Tibial nerve (tissue), 4 donors: ENCODE measurements around the gene RSAD1. TPM values are rescaled to one million over a fixed set of nuclear protein-coding genes. Genes with fewer than 3 reads are reported as not detected.

Source experiments
- DNase-seq, 2 donors: peaks; one replicate each; pipeline ENCODE4 v3.0.0-alpha.2; 2019; ENCODE audit warnings: low spot score in 2 of 2
- H3K27ac ChIP-seq, 4 donors: fragments of 200-600 bp; sonication (generic) in 3 of 4; one replicate each; pipeline ENCODE4 v1.5.1; 2017 to 2019; ENCODE audit warnings: mild to moderate bottlenecking in 1 of 4
- H3K27me3 ChIP-seq, 2 donors: fragments of 200-600 bp; sonication (generic) in 1 of 2; one replicate each; pipeline versions ENCODE4 v1.5.1 to v1.6.0; 2017 to 2019
- H3K36me3 ChIP-seq, 3 donors: fragments of 200-600 bp; sonication (generic); one replicate each; pipeline ENCODE4 v1.5.1; 2018 to 2019
- H3K4me1 ChIP-seq, 4 donors: fragments of 200-600 bp; sonication (generic) in 3 of 4; one replicate each; pipeline ENCODE4 v1.5.1; 2017 to 2019
- H3K4me3 ChIP-seq, 4 donors: fragments of 200-600 bp; sonication (generic) in 3 of 4; one replicate each; pipeline ENCODE4 v1.5.1; 2017 to 2019; ENCODE audit warnings: mild to moderate bottlenecking in 1 of 4, moderate library complexity in 1 of 4
- H3K9me3 ChIP-seq, 4 donors: fragments of 200-600 bp; sonication (generic) in 3 of 4; one replicate each; pipeline ENCODE4 v1.5.1; 2017 to 2019
- CTCF ChIP-seq, 5 experiments: fragments of 200-600 bp in 3 of 5; fragments of 450-650 bp in 2 of 5; sonication (generic) in 3 of 5; IDR thresholded peaks; one replicate each; pipeline ENCODE4 v1.5.1; 2016 to 2019; ENCODE audit warnings: antibody characterized with exemption in 5 of 5, mild to moderate bottlenecking in 3 of 5, moderate library complexity in 2 of 5
- EP300 ChIP-seq, 2 donors: sonication (generic); formaldehyde crosslinking; IDR thresholded peaks; one replicate each; pipeline ENCODE4 v1.6.1; 2017; ENCODE audit warnings: antibody characterized with exemption in 2 of 2, mild to moderate bottlenecking in 1 of 2
- POLR2A ChIP-seq, 2 donors: fragments of 450-650 bp; IDR thresholded peaks; one replicate each; pipeline ENCODE4 v1.6.1; 2017; ENCODE audit warnings: antibody characterized with exemption in 2 of 2, mild to moderate bottlenecking in 2 of 2, moderate library complexity in 2 of 2
- WGBS, 2 donors: methylation state at CpG; one replicate each; pipeline ENCODE4 v1.1.5; 2018; 5-methylcytosine and 5-hydroxymethylcytosine counted together
- total RNA-seq, 4 donors: library from RNA; depleted of rRNA; stranded (reverse); fragments of >200 nt; gene quantifications; one replicate each; pipeline ENCODE4 v1.1.0, GENCODE V29; 2016

The RSAD1 gene
- total RNA-seq, 4 donors from 2014 or later, result 30.8 to 61.8 (median 32.9) TPM

DNA sequence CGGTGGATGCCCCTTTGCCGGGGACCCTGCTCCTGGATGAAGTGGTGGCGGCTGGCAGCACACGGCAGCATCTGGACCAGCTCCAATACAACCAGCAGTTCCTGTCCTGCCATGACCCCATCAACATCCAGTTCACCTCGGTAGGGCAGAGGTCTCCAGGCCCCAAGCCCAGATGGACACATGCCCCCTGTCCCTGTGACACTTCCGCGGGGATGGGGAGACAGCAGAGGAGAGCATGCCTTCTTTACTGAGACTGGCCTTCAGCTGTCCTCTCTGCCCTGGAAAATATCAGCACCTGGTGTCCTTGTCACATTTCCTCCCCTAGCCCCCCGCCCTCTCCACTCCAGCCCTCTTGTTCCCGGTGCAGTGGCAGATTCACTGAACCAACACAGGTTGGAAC is 16.2 kb upstream of the RSAD1 start:
- Histone ChIP-seq H3K9me3 (no peaks in the 10 kb centered on the region), H3K27ac (no peak overlapping the region), H3K36me3 (peaks cover 0 to 55% (median 0%) of the 10 kb centered on the region in 3 donors), H3K27me3 (no peaks in the 10 kb centered on the region), H3K4me1 (no peaks in the 10 kb centered on the region), H3K4me3 (no peak overlapping the region)
- DNase-seq, result no peak
- TF ChIP-seq EP300 (IDR thresholded peaks at IDR 0.05), result no peak
- no peak for TF ChIP-seq CTCF (IDR thresholded peaks at IDR 0.05)
- no peak for TF ChIP-seq POLR2A (IDR thresholded peaks at IDR 0.05)
- WGBS, 2 donors, result 79 to 82% methylated on average over 6 to 9 of the region's 9 CpGs

GRCh38 chr17:50464121-50464520 is 14.5 kb upstream of the RSAD1 start:
- no peak overlapping the region for H3K4me3 ChIP-seq
- WGBS, 2 donors, result 85 to 91% methylated on average over 3 of the region's 3 CpGs
- H3K27me3 ChIP-seq, result peaks cover 0 to 15% of the 10 kb centered on the region in 2 donors
- DNase-seq, result no peak
- peaks cover 0 to 11% (median 10%) of the 10 kb centered on the region in 4 donors for H3K4me1 ChIP-seq
- no peak overlapping the region for H3K27ac ChIP-seq
- H3K36me3 ChIP-seq, result peaks cover 0 to 55% (median 0%) of the 10 kb centered on the region in 3 donors
- no peaks in the 10 kb centered on the region for H3K9me3 ChIP-seq
- no peak for TF ChIP-seq EP300 (IDR thresholded peaks at IDR 0.05)
- TF ChIP-seq POLR2A (IDR thresholded peaks at IDR 0.05), result no peak
- no peak for TF ChIP-seq CTCF (IDR thresholded peaks at IDR 0.05)

DNA sequence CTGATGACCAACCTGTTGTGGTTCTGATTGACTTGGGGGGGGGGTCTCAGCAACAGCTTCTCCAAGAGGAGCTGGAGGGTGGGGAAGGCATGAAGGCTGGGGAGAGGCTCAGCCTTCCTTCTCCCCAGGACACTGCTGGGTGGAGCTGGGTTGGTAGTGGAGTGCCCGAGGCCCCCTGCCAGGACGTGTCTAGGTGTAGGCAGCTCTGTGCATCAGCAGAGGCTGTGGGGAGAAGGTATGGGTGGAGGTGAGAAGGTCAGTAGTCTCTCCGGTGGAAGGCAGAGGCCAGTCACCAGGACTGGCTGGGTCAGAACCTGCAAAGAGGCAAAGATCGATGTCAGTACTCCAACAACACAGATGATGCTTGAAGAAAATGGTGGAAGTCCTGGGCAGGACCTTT is 13.9 kb upstream of the RSAD1 start:
- no peak for DNase-seq
- WGBS, 2 donors, result 82 to 88% methylated on average over 4 of the region's 4 CpGs
- H3K36me3 ChIP-seq, result peaks cover 0 to 55% (median 0%) of the 10 kb centered on the region in 3 donors
- H3K4me1 ChIP-seq, result peaks cover 0 to 17% (median 13%) of the 10 kb centered on the region in 4 donors
- no peak for TF ChIP-seq EP300 (IDR thresholded peaks at IDR 0.05)
- no peak for TF ChIP-seq CTCF (IDR thresholded peaks at IDR 0.05)
- TF ChIP-seq POLR2A (IDR thresholded peaks at IDR 0.05), result no peak
- H3K9me3 ChIP-seq, result no peaks in the 10 kb centered on the region
- H3K27ac ChIP-seq, result no peak overlapping the region
- H3K4me3 ChIP-seq, result no peak overlapping the region
- peaks cover 0 to 17% of the 10 kb centered on the region in 2 donors for H3K27me3 ChIP-seq

DNA sequence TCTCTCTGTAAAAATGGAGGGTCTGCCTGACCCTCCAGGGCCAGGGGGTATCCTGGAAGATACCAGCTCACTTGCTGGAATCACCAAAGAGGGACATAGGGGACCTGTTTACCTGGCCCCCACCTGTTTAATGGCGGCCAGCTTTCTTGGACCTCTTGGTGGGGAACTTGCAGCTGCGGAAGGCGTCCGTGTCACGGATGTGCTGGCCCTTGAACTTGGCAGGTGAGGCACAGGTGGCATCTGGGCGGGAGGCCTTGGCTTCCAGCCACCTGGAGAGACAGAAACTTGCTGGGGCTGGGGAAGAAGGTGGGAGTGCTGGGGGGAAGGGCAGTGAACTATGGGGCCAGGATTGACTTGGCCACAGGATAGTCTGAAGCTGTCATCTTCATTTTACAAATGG is 13.5 kb upstream of the RSAD1 start:
- TF ChIP-seq POLR2A (IDR thresholded peaks at IDR 0.05) (no peak), EP300 (IDR thresholded peaks at IDR 0.05) (no peak), CTCF (IDR thresholded peaks at IDR 0.05) (no peak)
- peaks cover 0 to 18% (median 13%) of the 10 kb centered on the region in 4 donors for H3K4me1 ChIP-seq
- H3K9me3 ChIP-seq, result no peaks in the 10 kb centered on the region
- no peak overlapping the region for H3K4me3 ChIP-seq
- no peak overlapping the region for H3K27ac ChIP-seq
- 96 to 98% methylated on average over 6 of the region's 6 CpGs for WGBS, 2 donors
- H3K27me3 ChIP-seq, result peaks cover 0 to 17% of the 10 kb centered on the region in 2 donors
- DNase-seq, result no peak
- H3K36me3 ChIP-seq, result peaks cover 0 to 55% (median 0%) of the 10 kb centered on the region in 3 donors

- DNase-seq, result no peak
- 96 to 97% methylated on average over 9 of the region's 9 CpGs for WGBS, 2 donors
Measured at GRCh38 chr17:50465635-50466034, 13.0 kb upstream of the RSAD1 start.

More at GRCh38 chr17:50465635-50466034, 13.0 kb upstream of the RSAD1 start:
- H3K4me1 ChIP-seq, result peaks cover 0 to 18% (median 13%) of the 10 kb centered on the region in 4 donors
- no peaks in the 10 kb centered on the region for H3K9me3 ChIP-seq
- H3K36me3 ChIP-seq, result peaks cover 0 to 55% (median 0%) of the 10 kb centered on the region in 3 donors
- no peak overlapping the region for H3K27ac ChIP-seq
- peaks cover 0 to 17% of the 10 kb centered on the region in 2 donors for H3K27me3 ChIP-seq
- TF ChIP-seq POLR2A (IDR thresholded peaks at IDR 0.05), result no peak
- TF ChIP-seq EP300 (IDR thresholded peaks at IDR 0.05), result no peak
- TF ChIP-seq CTCF (IDR thresholded peaks at IDR 0.05), result no peak
- H3K4me3 ChIP-seq, result no peak overlapping the region
